ENCODE measurements around the gene ACLY. TPM values are rescaled to one million over a fixed set of nuclear protein-coding genes. Genes with fewer than 3 reads are reported as not detected.

The ACLY gene
- total and polyA plus RNA-seq, 10 of the 15 experiments (the other 5 are each of a cell fraction or from before 2014, with no cell fraction given): 32.6 to 224 (median 114) TPM

GRCh38 chr17:41893384-41893783, 25.4 kb downstream of the ACLY start:
- no peaks in the 10 kb centered on the region for H3K27me3 ChIP-seq (replicated peaks in 1 of 2; ENCODE audit: control insufficient read depth in 2 of 2, insufficient read depth in 2 of 2, low read length in 1 of 2)
- H3K9me3 ChIP-seq (replicated peaks; ENCODE audit: control insufficient read depth, insufficient read depth, low read length): no peaks in the 10 kb centered on the region
- no peaks in the 10 kb centered on the region for H4K20me1 ChIP-seq (ENCODE audit: control insufficient read depth, insufficient read depth)
- H2AFZ ChIP-seq (ENCODE audit: control insufficient read depth, low read depth, low read length): no peak overlapping the region
- no peak for FAIRE-seq
- in situ Hi-C loops (cut with MboI): no loop called here
- WGBS (ENCODE audit: insufficient coverage, insufficient replicate concordance, low lambda C conversion rate, missing lambda C conversion rate): 94% methylated on average over 3 of the region's 3 CpGs
- H3K4me1 ChIP-seq (ENCODE audit: control insufficient read depth, insufficient read depth, low read length): no peaks in the 10 kb centered on the region
- H3K4me2 ChIP-seq (ENCODE audit: control insufficient read depth, insufficient read depth): no peak overlapping the region
- no peak overlapping the region for H3K4me3 ChIP-seq
- intact Hi-C loops (cut with micrococcal nuclease; ENCODE audit: unreplicated experiment): no loop called here
- H3K9ac ChIP-seq (ENCODE audit: control insufficient read depth, insufficient read depth, low read length): no peak overlapping the region
- no peak for ATAC-seq
- ChIA-PET RAD21 (ENCODE audit: unreplicated experiment) (no interaction called here), SMC1A (ENCODE audit: uncharacterized antibody, unreplicated experiment) (no interaction called here), POLR2A (no interaction called here), CTCF (no interaction called here)
- BruUV-seq (replicated peaks): TSS peak; percentile 31
- no peak overlapping the region for H3K27ac ChIP-seq (ENCODE audit: control insufficient read depth, insufficient read depth)
- no peaks in the 10 kb centered on the region for H3K79me2 ChIP-seq (ENCODE audit: control insufficient read depth, insufficient read depth, low read length)
- H3K36me3 ChIP-seq (ENCODE audit: control insufficient read depth in 2 of 2, insufficient read depth in 2 of 2, low read length in 1 of 2): peaks cover 33 to 39% of the 10 kb centered on the region in 2 experiments
- DNase-seq (ENCODE audit: low read depth, low spot score): no peak
- TF ChIP-seq MEF2A (IDR thresholded peaks at IDR 0.05; ENCODE audit: insufficient read depth, low read depth, low read length): no peak
- TF ChIP-seq ZNF384 (IDR thresholded peaks at IDR 0.05; ENCODE audit: borderline replicate concordance, low read depth, low read length): no peak
- TF ChIP-seq NFYB (IDR thresholded peaks at IDR 0.05; ENCODE audit: insufficient read depth, low read depth, low read length): no peak
- no peak for TF ChIP-seq JUND (IDR thresholded peaks at IDR 0.05; ENCODE audit: low read depth, low read length)
- no peak for TF ChIP-seq ZBTB4 (CRISPR knock-in tag; IDR thresholded peaks at IDR 0.05)
- TF ChIP-seq E4F1 (IDR thresholded peaks at IDR 0.05; ENCODE audit: borderline replicate concordance, partially characterized antibody): no peak
- TF ChIP-seq ETV6 (conservative IDR thresholded peaks at IDR 0.05 in 1 of 2, IDR thresholded peaks at IDR 0.05 in 1 of 2; ENCODE audit: borderline replicate concordance in 1 of 2, low read depth in 1 of 2): no peak
- no peak for TF ChIP-seq SMAD1 (IDR thresholded peaks at IDR 0.05; ENCODE audit: low read depth, partially characterized antibody)
- TF ChIP-seq KLF5 (IDR thresholded peaks at IDR 0.05; ENCODE audit: partially characterized antibody): no peak
- no peak for TF ChIP-seq BCLAF1 (IDR thresholded peaks at IDR 0.05)
- no peak for TF ChIP-seq ESRRA (IDR thresholded peaks at IDR 0.05; ENCODE audit: low read length)
- TF ChIP-seq SPI1 (IDR thresholded peaks at IDR 0.05; ENCODE audit: borderline replicate concordance, insufficient read depth, low read depth, low read length): no peak
- no peak for TF ChIP-seq CHD4 (IDR thresholded peaks at IDR 0.05)
- no peak for TF ChIP-seq RELB (IDR thresholded peaks at IDR 0.05; ENCODE audit: low read depth)

All from GM12878 (cell line).